Measurements from ENCODE around the gene ABCG5.

Gene ABCG5

GRCh38 chr2:43798300-43798699, 40.3 kb downstream of the ABCG5 start:
- no peak overlapping the region for H3K4me3 Mint-ChIP-seq
- no peak overlapping the region for H3K27ac Mint-ChIP-seq
- peaks cover 34% of the 10 kb centered on the region for H3K36me3 Mint-ChIP-seq (ENCODE audit: low read depth)
- no peak for TF ChIP-seq CTCF (IDR thresholded peaks at IDR 0.05; ENCODE audit: unreplicated experiment in 3 of 3)
- H3K9me3 Mint-ChIP-seq = no peaks in the 10 kb centered on the region
- no peaks in the 10 kb centered on the region for H3K27me3 Mint-ChIP-seq (ENCODE audit: low read depth)
- H3K4me1 Mint-ChIP-seq = no peaks in the 10 kb centered on the region

- TF ChIP-seq CTCF (IDR thresholded peaks at IDR 0.05; ENCODE audit: unreplicated experiment in 3 of 3) = no peak
- H3K4me1 Mint-ChIP-seq = no peaks in the 10 kb centered on the region
- no peak overlapping the region for H3K27ac Mint-ChIP-seq
- no peaks in the 10 kb centered on the region for H3K9me3 Mint-ChIP-seq
- peaks cover 31% of the 10 kb centered on the region for H3K36me3 Mint-ChIP-seq (ENCODE audit: low read depth)
- no peaks in the 10 kb centered on the region for H3K27me3 Mint-ChIP-seq (ENCODE audit: low read depth)
- H3K4me3 Mint-ChIP-seq = no peak overlapping the region
Observed at GRCh38 chr2:43796206-43796605, 42.4 kb downstream of the ABCG5 start.

GRCh38 chr2:43794956-43795355, 43.7 kb downstream of the ABCG5 start:
- Mint-ChIP-seq H3K27me3 (ENCODE audit: low read depth) (no peaks in the 10 kb centered on the region), H3K4me3 (no peak overlapping the region), H3K9me3 (no peaks in the 10 kb centered on the region), H3K27ac (no peak overlapping the region), H3K36me3 (ENCODE audit: low read depth) (peaks cover 39% of the 10 kb centered on the region), H3K4me1 (no peaks in the 10 kb centered on the region)
- no peak for TF ChIP-seq CTCF (IDR thresholded peaks at IDR 0.05; ENCODE audit: unreplicated experiment in 3 of 3)

GRCh38 chr2:43792653-43793052, 46.0 kb downstream of the ABCG5 start:
- no peaks in the 10 kb centered on the region for H3K9me3 Mint-ChIP-seq
- peaks cover 46% of the 10 kb centered on the region for H3K36me3 Mint-ChIP-seq (ENCODE audit: low read depth)
- no peaks in the 10 kb centered on the region for H3K4me1 Mint-ChIP-seq
- H3K4me3 Mint-ChIP-seq = no peak overlapping the region
- H3K27ac Mint-ChIP-seq = peak overlapping the region; percentile 25 to 78 (median 48)
- no peak for TF ChIP-seq CTCF (IDR thresholded peaks at IDR 0.05; ENCODE audit: unreplicated experiment in 3 of 3)
- no peaks in the 10 kb centered on the region for H3K27me3 Mint-ChIP-seq (ENCODE audit: low read depth)

- no peak for TF ChIP-seq CTCF (IDR thresholded peaks at IDR 0.05; ENCODE audit: unreplicated experiment in 3 of 3)
- H3K4me3 Mint-ChIP-seq = no peak overlapping the region
- peaks cover 42% of the 10 kb centered on the region for H3K36me3 Mint-ChIP-seq (ENCODE audit: low read depth)
- no peaks in the 10 kb centered on the region for H3K9me3 Mint-ChIP-seq
- H3K27me3 Mint-ChIP-seq (ENCODE audit: low read depth) = no peaks in the 10 kb centered on the region
- H3K4me1 Mint-ChIP-seq = no peaks in the 10 kb centered on the region
- H3K27ac Mint-ChIP-seq = peak overlapping the region in 2 of 3 experiments; percentile 17 to 19
Observed at GRCh38 chr2:43791035-43791765, 47.4 kb downstream of the ABCG5 start.

- no peaks in the 10 kb centered on the region for H3K9me3 Mint-ChIP-seq
- H3K27ac Mint-ChIP-seq = peak overlapping the region in 2 of 3 experiments; percentile 17 to 19
- no peaks in the 10 kb centered on the region for H3K4me1 Mint-ChIP-seq
- TF ChIP-seq CTCF (IDR thresholded peaks at IDR 0.05; ENCODE audit: unreplicated experiment in 3 of 3) = no peak
- H3K4me3 Mint-ChIP-seq = no peak overlapping the region
- peaks cover 43% of the 10 kb centered on the region for H3K36me3 Mint-ChIP-seq (ENCODE audit: low read depth)
- H3K27me3 Mint-ChIP-seq (ENCODE audit: low read depth) = no peaks in the 10 kb centered on the region
Observed at GRCh38 chr2:43790147-43790546, 48.5 kb downstream of the ABCG5 start.

Measured in nephron (organoid).